T-helper 2 cell treated with Interferon-gamma antibody and Interleukin-4, amounts not matched to agents 5 μg/mL and 100 μg/mL, for 36 hours (primary cell): ENCODE measurements around the gene RNF169.
"Not testable (repeated sequence)": the region's sequence is repeated elsewhere in the genome, so short reads cannot be mapped to it uniquely, and the experiment has no call there.

Experiments used
- DNase-seq: peaks from one replicate; pipeline ENCODE4 v3.0.0; 2021; ENCODE audit warnings: low spot score
- H3K27ac Mint-ChIP-seq: one replicate; pipeline ENCODE4 v1.8.0; 2021; ENCODE audit warnings: mild to moderate bottlenecking, mixed read lengths
- H3K27me3 Mint-ChIP-seq: one replicate; pipeline ENCODE4 v1.8.0; 2021; ENCODE audit warnings: low read depth, mixed read lengths
- H3K36me3 Mint-ChIP-seq: one replicate; pipeline ENCODE4 v1.8.0; 2021; ENCODE audit warnings: low read depth, mixed read lengths
- H3K4me1 Mint-ChIP-seq: one replicate; pipeline ENCODE4 v1.8.0; 2021; ENCODE audit warnings: low read depth, mixed read lengths
- H3K4me3 Mint-ChIP-seq: one replicate; pipeline ENCODE4 v1.8.0; 2022; ENCODE audit warnings: mild to moderate bottlenecking, moderate library complexity, mixed read lengths
- H3K9me3 Mint-ChIP-seq: one replicate; pipeline ENCODE4 v1.8.0; 2021; ENCODE audit warnings: mixed read lengths

Gene RNF169

DNA sequence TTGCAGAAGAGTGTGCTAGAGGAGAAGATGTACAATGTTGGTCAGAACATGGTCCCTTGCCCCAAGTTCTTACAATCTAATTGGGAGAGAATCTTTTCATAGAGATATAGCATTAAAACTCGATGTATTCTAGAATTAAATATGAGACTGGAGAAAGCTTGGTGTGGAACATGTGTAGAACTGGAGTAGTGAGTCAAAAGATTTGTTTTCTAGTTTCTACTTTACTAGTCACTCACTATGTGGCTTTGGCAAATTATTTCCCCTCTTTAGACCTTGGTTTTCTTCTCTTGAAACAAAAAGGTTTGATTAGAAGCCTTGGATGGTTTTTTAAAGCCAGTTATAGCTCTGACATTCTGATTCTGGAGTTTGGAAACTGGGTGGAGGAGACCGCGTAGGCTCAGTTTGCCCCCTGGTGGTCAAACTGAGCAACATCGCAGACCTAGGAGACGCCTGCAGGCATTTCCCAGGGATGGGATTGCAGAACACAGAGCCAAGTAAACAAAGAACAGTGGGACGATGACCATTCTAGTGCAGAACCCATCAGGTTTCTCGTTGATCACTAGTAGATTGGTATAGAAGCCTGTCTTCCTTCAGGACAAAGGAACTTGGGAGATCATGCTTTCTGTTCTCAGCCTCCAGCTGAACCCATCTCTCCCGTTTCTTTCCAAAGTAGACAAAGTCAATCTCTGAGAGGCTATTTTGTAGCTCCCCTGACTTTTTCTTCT lies 8.9 kb upstream of the RNF169 start:
- Mint-ChIP-seq H3K9me3 (no peaks in the 10 kb centered on the region), H3K36me3 (no peaks in the 10 kb centered on the region), H3K4me1 (no peaks in the 10 kb centered on the region), H3K4me3 (no peak overlapping the region), H3K27me3 (peaks cover 43% of the 10 kb centered on the region), H3K27ac (no peak overlapping the region)
- DNase-seq = no peak

DNA sequence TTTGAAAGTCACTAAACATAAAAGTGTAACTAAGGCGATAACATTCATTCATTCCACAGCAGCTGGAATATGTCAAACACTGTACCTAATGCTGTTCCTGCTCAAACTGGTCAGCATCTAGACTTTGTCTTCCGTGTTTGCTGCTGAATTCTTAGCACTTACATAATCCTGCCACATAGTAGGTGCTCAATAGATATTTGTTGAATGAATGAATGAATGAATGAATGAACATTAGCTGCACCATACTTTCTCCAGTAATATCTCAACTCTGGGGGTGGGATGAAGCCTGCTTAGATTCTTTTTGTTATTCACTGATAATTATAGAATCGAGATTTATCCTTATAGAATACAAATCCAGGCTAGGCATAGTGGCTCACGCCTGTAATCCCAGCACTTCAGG lies 6.6 kb upstream of the RNF169 start:
- Mint-ChIP-seq H3K4me1 (no peaks in the 10 kb centered on the region), H3K36me3 (no peaks in the 10 kb centered on the region), H3K27me3 (peaks cover 28% of the 10 kb centered on the region), H3K27ac (no peak overlapping the region), H3K4me3 (no peak overlapping the region), H3K9me3 (no peaks in the 10 kb centered on the region)
- no peak for DNase-seq

DNA sequence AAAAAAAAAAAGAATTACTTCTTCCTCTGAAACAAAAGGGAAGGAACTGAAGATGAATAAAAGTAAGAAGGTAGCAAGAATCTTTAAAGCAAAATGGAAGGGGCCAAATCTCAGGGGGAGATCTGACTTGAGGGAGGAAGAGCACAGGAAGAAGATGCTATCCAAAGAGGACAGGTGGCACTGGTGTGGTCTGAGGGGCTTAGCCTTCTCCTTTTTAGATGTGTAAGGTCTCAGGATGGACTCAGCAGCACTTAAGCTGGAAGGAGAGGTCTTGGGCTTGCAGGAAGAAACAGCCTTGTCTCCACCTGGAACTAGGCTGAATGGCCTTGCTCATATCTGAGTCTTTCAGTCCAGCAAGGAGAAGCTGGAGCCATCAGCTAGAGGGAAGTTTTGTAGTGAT lies 5.0 kb upstream of the RNF169 start:
- Mint-ChIP-seq H3K36me3 (no peaks in the 10 kb centered on the region), H3K4me3 (no peak overlapping the region), H3K9me3 (no peaks in the 10 kb centered on the region), H3K4me1 (peaks cover 9% of the 10 kb centered on the region), H3K27ac (no peak overlapping the region), H3K27me3 (peaks cover 20% of the 10 kb centered on the region)
- no peak for DNase-seq

DNA sequence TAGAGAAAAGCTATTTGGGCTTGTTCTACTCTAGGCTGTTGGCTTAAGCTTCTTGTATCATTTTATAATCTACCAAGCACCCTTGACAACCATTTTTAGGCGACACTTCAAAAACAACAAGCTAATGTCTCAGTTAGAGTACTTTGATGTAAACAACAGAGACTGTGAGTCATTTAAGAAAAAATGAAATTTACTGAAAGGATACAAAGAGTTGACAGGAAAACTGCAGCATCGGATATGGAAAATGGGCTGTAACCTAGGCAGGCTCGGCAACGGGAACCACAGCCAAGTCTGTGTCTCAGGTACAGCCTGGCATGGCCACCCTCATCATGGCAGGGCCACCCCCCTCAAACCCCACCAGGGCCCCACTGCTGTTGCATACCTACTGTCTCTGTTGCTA lies 4.4 kb upstream of the RNF169 start:
- Mint-ChIP-seq H3K27ac (no peak overlapping the region), H3K4me1 (peaks cover 9% of the 10 kb centered on the region), H3K36me3 (peaks cover under 1% of the 10 kb centered on the region), H3K27me3 (peaks cover 14% of the 10 kb centered on the region), H3K4me3 (no peak overlapping the region), H3K9me3 (no peaks in the 10 kb centered on the region)
- no peak for DNase-seq

DNA sequence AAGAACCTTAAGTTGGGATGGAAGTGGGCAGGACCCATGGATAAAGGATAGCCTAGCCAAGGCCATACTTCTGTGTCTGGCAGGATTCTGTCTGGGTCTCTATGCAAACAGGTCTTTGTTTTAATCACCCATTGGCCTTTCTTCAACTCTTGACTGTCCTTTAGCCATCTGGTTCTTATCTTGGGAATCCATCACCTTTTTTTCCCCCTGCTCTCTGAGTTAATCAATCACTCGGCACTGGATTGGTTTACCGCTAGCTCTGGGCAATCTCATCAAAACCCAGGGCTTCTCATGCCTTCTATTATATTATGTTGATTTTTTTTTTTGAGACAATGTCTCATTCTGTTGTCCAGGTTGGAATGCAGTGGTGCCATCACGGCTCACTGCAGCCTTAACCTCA lies 1.8 kb upstream of the RNF169 start:
- peaks cover 6% of the 10 kb centered on the region for H3K27me3 Mint-ChIP-seq
- no peaks in the 10 kb centered on the region for H3K9me3 Mint-ChIP-seq
- peaks cover 12% of the 10 kb centered on the region for H3K36me3 Mint-ChIP-seq
- no peak overlapping the region for H3K4me3 Mint-ChIP-seq
- no peak for DNase-seq
- no peak overlapping the region for H3K27ac Mint-ChIP-seq
- peaks cover 27% of the 10 kb centered on the region for H3K4me1 Mint-ChIP-seq

DNA sequence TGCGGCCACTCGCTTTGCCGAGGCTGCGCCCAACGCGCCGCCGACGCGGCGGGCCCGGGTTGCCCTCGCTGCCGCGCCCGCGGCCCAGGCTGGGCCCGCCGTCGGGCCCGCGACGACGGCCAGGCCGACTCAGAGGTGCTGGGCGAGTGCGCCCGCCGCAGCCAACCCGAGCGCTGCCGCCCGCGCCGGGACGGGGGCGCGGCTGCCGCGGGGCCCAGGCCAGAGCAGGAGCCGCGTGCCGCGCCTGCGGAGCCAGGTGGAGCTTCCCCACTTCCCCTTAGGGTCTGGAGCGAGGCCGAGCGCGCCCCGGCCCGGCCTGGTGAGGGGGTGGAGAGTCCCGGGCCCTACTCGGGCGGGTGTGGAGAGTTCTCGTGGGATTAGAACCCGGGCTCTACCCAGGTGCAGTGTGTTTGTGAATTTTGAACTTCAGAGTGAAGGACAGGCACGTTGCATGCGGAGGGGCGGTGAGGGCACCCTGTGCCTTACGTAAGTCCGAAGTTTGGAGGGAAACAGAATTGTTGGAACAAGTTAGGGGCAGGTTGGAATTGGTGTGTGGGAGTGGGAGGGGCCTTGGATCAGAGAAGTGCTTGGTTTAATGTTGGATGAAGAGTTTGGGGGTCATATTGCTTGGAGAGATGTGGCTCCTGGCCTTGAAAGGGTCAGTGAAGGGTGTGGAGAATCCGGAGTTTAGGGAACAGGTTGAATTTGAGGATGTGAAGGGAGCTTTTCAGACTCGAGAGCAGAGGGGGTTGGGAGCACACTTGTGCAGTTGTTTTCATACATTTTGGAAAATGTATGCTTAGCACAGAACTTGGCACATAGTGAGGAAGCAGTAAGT lies 697 bp downstream of the RNF169 start:
- no peaks in the 10 kb centered on the region for H3K9me3 Mint-ChIP-seq
- peaks cover 14% of the 10 kb centered on the region for H3K36me3 Mint-ChIP-seq
- H3K4me3 Mint-ChIP-seq = peak overlapping the region; percentile 96
- H3K27ac Mint-ChIP-seq = peak overlapping the region; percentile 87
- DNase-seq = peak; percentile 62
- H3K4me1 Mint-ChIP-seq = peaks cover 29% of the 10 kb centered on the region
- H3K27me3 Mint-ChIP-seq = no peaks in the 10 kb centered on the region

DNA sequence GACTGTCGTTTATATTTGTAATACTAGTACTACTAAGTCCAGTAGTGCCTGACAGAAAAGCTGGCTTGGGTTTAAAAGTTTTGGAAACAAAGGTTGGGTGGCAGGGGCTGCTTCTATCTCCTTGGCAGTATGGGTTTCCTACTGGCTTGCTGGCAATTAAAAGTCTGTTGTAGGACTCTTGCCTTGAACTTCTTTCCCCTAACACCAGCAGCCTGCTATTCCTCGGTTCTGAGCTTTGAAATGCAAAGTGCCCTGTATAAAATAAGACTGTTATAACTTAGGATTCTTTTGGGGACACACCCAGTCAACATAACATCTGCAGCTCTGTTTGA lies 1.3 kb downstream of the RNF169 start:
- Mint-ChIP-seq H3K27ac (peak overlapping the region; percentile 87), H3K36me3 (peaks cover 15% of the 10 kb centered on the region), H3K27me3 (no peaks in the 10 kb centered on the region), H3K4me3 (peak overlapping the region; percentile 96), H3K9me3 (no peaks in the 10 kb centered on the region), H3K4me1 (peaks cover 32% of the 10 kb centered on the region)
- DNase-seq = no peak

DNA sequence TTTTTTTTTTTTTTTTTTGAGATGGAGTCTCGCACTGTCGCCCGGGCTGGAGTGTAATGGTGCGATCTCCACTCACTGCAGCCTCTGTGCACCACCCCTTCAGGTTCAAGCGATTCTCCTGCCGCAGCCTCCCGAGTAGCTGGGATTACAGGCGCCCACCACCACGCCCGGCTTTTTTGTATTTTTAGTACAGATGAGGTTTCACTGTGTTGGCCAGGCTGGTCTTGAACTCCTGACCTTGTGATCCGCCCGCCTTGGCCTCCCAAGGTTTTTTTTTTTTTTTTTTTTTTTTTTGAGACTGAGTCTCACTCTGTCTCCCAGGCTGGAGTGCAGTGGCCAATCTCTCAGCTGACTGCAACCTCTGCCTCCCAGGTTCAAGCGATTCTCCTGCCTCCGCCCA lies 1.9 kb downstream of the RNF169 start:
- not testable (repeated sequence) for H3K9me3 Mint-ChIP-seq, H3K27ac Mint-ChIP-seq, DNase-seq, H3K27me3 Mint-ChIP-seq
- peaks cover 35% of the 10 kb centered on the region for H3K4me1 Mint-ChIP-seq
- H3K4me3 Mint-ChIP-seq = peak overlapping the region; percentile 96
- H3K36me3 Mint-ChIP-seq = peaks cover 19% of the 10 kb centered on the region

DNA sequence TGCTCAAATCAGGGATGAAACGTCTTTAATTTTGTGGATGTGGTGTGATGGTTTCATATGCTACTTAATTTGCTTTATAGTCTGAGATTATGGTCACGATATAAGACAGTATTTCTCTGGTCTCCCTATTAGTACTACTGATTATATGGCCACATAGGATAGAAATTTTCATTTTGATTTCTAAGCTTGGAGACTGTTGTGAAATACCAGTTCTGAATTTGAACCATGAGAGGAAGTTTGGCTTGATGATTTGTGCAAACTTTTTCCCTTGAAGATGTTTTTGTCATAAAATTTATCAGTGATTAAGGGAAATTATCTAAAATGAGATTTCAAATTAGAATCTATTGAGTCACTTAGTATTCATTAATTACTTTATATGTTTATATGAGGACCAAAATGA lies 2.7 kb downstream of the RNF169 start:
- peaks cover under 1% of the 10 kb centered on the region for H3K9me3 Mint-ChIP-seq
- no peaks in the 10 kb centered on the region for H3K27me3 Mint-ChIP-seq
- H3K4me1 Mint-ChIP-seq = peaks cover 35% of the 10 kb centered on the region
- DNase-seq = no peak
- peak overlapping the region; percentile 28 for H3K4me3 Mint-ChIP-seq
- no peak overlapping the region for H3K27ac Mint-ChIP-seq
- peaks cover 21% of the 10 kb centered on the region for H3K36me3 Mint-ChIP-seq

DNA sequence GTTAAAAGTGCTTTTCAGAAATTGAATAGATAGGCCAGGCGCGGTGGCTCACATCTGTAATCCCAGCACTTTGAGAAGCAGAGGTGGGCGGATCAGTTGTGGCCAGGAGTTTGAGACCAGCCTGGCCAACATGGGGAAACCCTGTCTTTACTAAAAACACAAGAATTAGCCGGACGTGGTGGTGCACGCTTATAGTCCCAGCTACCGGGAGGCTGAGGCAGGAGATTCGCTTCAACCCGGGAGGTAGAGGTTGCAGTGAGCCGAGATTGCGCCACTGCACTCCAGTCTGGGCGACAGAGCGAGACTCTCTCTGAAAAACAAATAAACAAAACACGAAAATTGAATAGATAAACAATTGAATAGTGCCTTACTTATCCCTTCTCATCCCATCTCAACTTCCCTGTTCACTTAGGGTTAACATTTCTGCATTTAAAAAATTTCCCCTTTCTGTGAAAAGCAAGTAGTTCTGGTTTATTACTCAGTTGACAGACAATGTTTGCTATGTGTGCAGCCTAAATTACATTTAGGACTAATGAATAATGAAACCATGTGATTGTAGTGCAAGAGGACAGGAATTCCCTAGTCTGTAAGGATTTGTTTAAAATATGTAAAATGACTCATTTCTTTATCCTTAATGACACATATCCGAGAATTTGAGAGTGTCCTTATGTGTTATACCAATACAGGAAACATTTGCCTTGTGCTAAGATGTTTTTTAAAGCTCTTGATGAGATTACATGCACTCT lies 6.0 kb downstream of the RNF169 start:
- Mint-ChIP-seq H3K27me3 (no peaks in the 10 kb centered on the region), H3K36me3 (peaks cover 21% of the 10 kb centered on the region), H3K9me3 (peaks cover 6% of the 10 kb centered on the region), H3K4me1 (peaks cover 22% of the 10 kb centered on the region), H3K4me3 (no peak overlapping the region), H3K27ac (no peak overlapping the region)
- no peak for DNase-seq

DNA sequence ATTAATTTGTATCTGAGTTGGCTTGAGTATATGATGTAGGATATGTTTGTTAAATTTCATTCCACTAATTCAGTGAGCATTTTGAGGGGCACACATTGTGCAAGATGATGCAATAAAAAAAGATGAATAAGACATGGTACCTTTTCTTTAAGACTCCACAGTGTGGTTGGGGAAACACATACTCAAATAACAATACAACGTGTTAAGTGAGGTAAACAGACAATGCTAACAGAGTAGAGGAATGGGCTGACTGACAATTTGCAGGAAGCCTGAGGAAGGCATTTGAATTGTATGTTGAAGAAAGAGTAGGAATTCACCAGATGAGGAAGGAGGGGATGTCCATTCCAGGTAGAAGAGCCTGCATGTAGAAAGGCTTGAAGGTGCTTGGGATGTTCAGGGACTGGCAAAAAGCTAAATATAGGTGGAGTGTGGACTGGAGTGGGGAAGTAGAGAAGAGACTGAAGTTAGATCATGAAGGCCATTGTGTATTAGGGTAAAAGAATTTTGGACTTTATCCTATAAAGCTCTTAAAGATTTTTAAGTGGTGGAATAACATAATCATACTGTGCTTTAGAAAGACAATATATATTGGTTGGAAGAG lies 6.8 kb downstream of the RNF169 start:
- DNase-seq = no peak
- H3K4me3 Mint-ChIP-seq = no peak overlapping the region
- H3K27me3 Mint-ChIP-seq = no peaks in the 10 kb centered on the region
- H3K36me3 Mint-ChIP-seq = peaks cover 19% of the 10 kb centered on the region
- peaks cover 15% of the 10 kb centered on the region for H3K4me1 Mint-ChIP-seq
- H3K27ac Mint-ChIP-seq = no peak overlapping the region
- H3K9me3 Mint-ChIP-seq = peaks cover 6% of the 10 kb centered on the region

DNA sequence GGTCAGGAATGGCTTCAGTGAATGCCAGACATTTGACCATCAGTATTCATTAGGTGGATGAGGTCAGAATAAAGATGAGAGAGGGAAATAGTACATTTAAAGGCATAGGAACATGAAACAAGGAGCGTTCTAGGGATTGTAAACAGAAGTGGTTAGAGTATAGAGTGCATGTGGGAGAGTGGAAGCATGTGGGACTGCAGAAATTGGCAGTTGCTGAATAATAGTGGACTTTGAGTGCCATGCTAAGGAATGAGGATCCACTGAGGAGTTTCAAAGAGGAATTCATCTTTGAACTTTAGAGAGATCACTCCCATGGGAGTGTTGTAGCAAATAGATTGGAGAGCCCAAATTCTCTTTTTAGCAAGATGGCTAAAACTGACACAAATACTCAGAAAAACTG lies 7.9 kb downstream of the RNF169 start:
- peaks cover 8% of the 10 kb centered on the region for H3K4me1 Mint-ChIP-seq
- H3K27me3 Mint-ChIP-seq = no peaks in the 10 kb centered on the region
- peaks cover 6% of the 10 kb centered on the region for H3K9me3 Mint-ChIP-seq
- no peak overlapping the region for H3K4me3 Mint-ChIP-seq
- H3K36me3 Mint-ChIP-seq = peaks cover 14% of the 10 kb centered on the region
- DNase-seq = no peak
- no peak overlapping the region for H3K27ac Mint-ChIP-seq

DNA sequence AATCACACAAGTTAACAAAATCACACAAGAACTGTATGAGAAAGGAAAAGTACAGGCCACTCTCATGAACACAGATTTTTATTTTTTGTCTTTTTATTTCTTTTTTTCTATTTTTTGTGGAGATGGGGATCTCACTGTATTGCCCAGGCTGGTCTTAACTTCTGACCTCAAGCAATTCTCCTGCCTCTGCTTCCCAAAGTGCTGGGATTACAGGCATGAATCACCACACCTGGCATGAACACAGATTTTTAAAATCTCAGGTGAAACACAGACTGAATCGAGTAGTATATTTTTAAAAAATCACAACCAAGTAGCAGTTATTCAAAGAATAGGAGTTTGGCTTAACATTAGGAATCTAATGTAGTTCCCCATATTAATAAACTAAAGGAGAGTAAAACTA lies 18.3 kb downstream of the RNF169 start:
- no peak overlapping the region for H3K27ac Mint-ChIP-seq
- no peak overlapping the region for H3K4me3 Mint-ChIP-seq
- H3K4me1 Mint-ChIP-seq = peaks cover 20% of the 10 kb centered on the region
- H3K27me3 Mint-ChIP-seq = no peaks in the 10 kb centered on the region
- peaks cover 20% of the 10 kb centered on the region for H3K9me3 Mint-ChIP-seq
- peaks cover 29% of the 10 kb centered on the region for H3K36me3 Mint-ChIP-seq
- DNase-seq = no peak

DNA sequence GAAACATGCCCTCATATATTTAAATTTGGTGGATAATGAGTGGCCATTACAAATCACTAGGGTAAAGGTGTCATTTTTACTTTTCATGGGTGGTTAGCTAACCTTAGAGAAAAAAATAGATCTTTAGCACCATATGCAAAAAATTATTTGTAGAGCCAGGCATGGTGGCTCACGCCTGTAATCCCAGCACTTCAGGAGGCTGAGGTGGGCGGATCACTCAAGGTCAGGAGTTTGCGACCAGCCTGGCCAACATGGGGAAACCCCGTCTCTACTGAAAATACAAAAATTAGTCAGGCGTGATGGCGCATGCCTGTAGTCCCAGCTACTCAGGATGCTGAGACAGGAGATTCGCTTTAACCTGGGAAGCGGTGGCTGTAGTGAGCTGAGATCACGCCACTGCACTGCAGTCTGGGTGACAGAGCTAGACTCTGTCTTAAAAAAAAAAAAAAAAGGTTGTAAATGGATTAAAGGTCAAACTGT lies 19.6 kb downstream of the RNF169 start:
- not testable (repeated sequence) for H3K4me3 Mint-ChIP-seq, H3K27ac Mint-ChIP-seq, H3K27me3 Mint-ChIP-seq
- Mint-ChIP-seq H3K4me1 (peaks cover 13% of the 10 kb centered on the region), H3K36me3 (peaks cover 18% of the 10 kb centered on the region), H3K9me3 (peaks cover 11% of the 10 kb centered on the region)
- peak; percentile 33 for DNase-seq
